ENCODE results near the gene MXRA8.

- TF ChIP-seq ZNF274 (IDR thresholded peaks at IDR 0.05; ENCODE audit: low read depth, low read length) (no peak), YY1 (IDR thresholded peaks at IDR 0.05; ENCODE audit: insufficient read depth, insufficient read length) (no peak), SUZ12 (IDR thresholded peaks at IDR 0.05; ENCODE audit: extremely low read depth, insufficient read depth, insufficient read length) (no peak)
Observed at GRCh38 chr1:1361982-1362423, 3.6 kb upstream of the MXRA8 start.

Measured in NT2/D1 (cell line).